SK-N-MC (cell line): ENCODE data around the gene CA6.

ENCODE experiments used
- EZH2 ChIP-seq: fragments of 200-600 bp; sonication (generic); IDR thresholded peaks from one replicate; pipeline ENCODE4 v1.6.1; 2017; ENCODE audit warnings: antibody characterized with exemption
- POLR2AphosphoS5 ChIP-seq: IDR thresholded peaks from 2 replicates; pipeline ENCODE4 v1.6.1; 2012; ENCODE audit warnings: mild to moderate bottlenecking, low read depth, low read length, borderline replicate concordance

- no peak for TF ChIP-seq POLR2AphosphoS5
- TF ChIP-seq EZH2, result no peak
Measured at GRCh38 chr1:9004031-9004699, 58.5 kb downstream of the CA6 start.
